ENCODE results near the gene ABHD2. TPM values are rescaled to one million over a fixed set of nuclear protein-coding genes. Genes with fewer than 3 reads are reported as not detected.

ABHD2 gene
- polyA plus RNA-seq, 3 donors: 30.8 to 67.1 (median 37.3) TPM

GRCh38 chr15:89196994-89197393 lies 108.7 kb downstream of the ABHD2 start:
- H3K4me3 Mint-ChIP-seq: no peak overlapping the region
- intact Hi-C loops (cut with micrococcal nuclease): no loop called here
- H3K27ac ChIP-seq (ENCODE audit: low read depth in 1 of 2, low read length in 2 of 2): no peak overlapping the region
- no peaks in the 10 kb centered on the region for H3K27me3 ChIP-seq (ENCODE audit: control insufficient read depth in 2 of 2, insufficient read depth in 2 of 2, low read length in 2 of 2)
- H2AFZ ChIP-seq (ENCODE audit: insufficient read depth, low read depth, low read length, poor library complexity, severe bottlenecking): no peak overlapping the region
- H3K9me3 Mint-ChIP-seq: no peaks in the 10 kb centered on the region
- H3K9ac ChIP-seq (ENCODE audit: insufficient read depth, low read length, poor library complexity, severe bottlenecking): no peak overlapping the region
- H3K4me1 Mint-ChIP-seq: no peaks in the 10 kb centered on the region
- no peaks in the 10 kb centered on the region for H3K27me3 Mint-ChIP-seq (ENCODE audit: low read depth in 3 of 3)
- no peaks in the 10 kb centered on the region for H3K4me1 ChIP-seq (ENCODE audit: control insufficient read depth in 1 of 2, insufficient read depth in 2 of 2, low read length in 2 of 2)
- H3K36me3 Mint-ChIP-seq: peaks cover 90 to 99% of the 10 kb centered on the region in 2 donors
- TF ChIP-seq, protein P1, sequence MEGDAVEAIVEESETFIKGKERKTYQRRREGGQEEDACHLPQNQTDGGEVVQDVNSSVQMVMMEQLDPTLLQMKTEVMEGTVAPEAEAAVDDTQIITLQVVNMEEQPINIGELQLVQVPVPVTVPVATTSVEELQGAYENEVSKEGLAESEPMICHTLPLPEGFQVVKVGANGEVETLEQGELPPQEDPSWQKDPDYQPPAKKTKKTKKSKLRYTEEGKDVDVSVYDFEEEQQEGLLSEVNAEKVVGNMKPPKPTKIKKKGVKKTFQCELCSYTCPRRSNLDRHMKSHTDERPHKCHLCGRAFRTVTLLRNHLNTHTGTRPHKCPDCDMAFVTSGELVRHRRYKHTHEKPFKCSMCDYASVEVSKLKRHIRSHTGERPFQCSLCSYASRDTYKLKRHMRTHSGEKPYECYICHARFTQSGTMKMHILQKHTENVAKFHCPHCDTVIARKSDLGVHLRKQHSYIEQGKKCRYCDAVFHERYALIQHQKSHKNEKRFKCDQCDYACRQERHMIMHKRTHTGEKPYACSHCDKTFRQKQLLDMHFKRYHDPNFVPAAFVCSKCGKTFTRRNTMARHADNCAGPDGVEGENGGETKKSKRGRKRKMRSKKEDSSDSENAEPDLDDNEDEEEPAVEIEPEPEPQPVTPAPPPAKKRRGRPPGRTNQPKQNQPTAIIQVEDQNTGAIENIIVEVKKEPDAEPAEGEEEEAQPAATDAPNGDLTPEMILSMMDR (IDR thresholded peaks at IDR 0.05): no peak
- WGBS (ENCODE audit: insufficient coverage): 50% methylated on average over 3 of the region's 7 CpGs
- no peaks in the 10 kb centered on the region for H3K9me3 ChIP-seq (replicated peaks in 1 of 2; ENCODE audit: control insufficient read depth in 1 of 2, insufficient read depth in 1 of 2, low read length in 2 of 2)
- no peak for DNase-seq
- no peaks in the 10 kb centered on the region for H3K79me2 ChIP-seq (ENCODE audit: insufficient read depth, low read length)
- H3K36me3 ChIP-seq (replicated peaks in 1 of 2; ENCODE audit: control insufficient read depth in 1 of 2, insufficient read depth in 2 of 2, low read length in 2 of 2): peaks cover 83 to 100% of the 10 kb centered on the region in 2 donors
- no peak overlapping the region for H3K27ac Mint-ChIP-seq
- H4K20me1 ChIP-seq (ENCODE audit: insufficient read depth, low read length): no peaks in the 10 kb centered on the region
- H3K4me3 ChIP-seq (replicated peaks in 1 of 3; ENCODE audit: low read depth in 2 of 3, low read length in 3 of 3): no peak overlapping the region
- no peak overlapping the region for H3K4me2 ChIP-seq (replicated peaks; ENCODE audit: extremely low read depth, low read length, poor library complexity, severe bottlenecking)

- 85% methylated on average over 4 of the region's 4 CpGs for WGBS (ENCODE audit: insufficient coverage)
- no peaks in the 10 kb centered on the region for H3K9me3 Mint-ChIP-seq
- no peak overlapping the region for H3K4me3 Mint-ChIP-seq
- no peak overlapping the region for H3K4me2 ChIP-seq (replicated peaks; ENCODE audit: extremely low read depth, low read length, poor library complexity, severe bottlenecking)
- H3K27me3 Mint-ChIP-seq (ENCODE audit: low read depth in 3 of 3): no peaks in the 10 kb centered on the region
- H3K4me1 Mint-ChIP-seq: no peaks in the 10 kb centered on the region
- no peaks in the 10 kb centered on the region for H4K20me1 ChIP-seq (ENCODE audit: insufficient read depth, low read length)
- intact Hi-C loops (cut with micrococcal nuclease): no loop called here
- no peak overlapping the region for H2AFZ ChIP-seq (ENCODE audit: insufficient read depth, low read depth, low read length, poor library complexity, severe bottlenecking)
- TF ChIP-seq, protein P1 (IDR thresholded peaks at IDR 0.05): no peak
- no peak overlapping the region for H3K27ac ChIP-seq (ENCODE audit: low read depth in 1 of 2, low read length in 2 of 2)
- no peaks in the 10 kb centered on the region for H3K27me3 ChIP-seq (ENCODE audit: control insufficient read depth in 2 of 2, insufficient read depth in 2 of 2, low read length in 2 of 2)
- DNase-seq: no peak
- H3K4me1 ChIP-seq (ENCODE audit: control insufficient read depth in 1 of 2, insufficient read depth in 2 of 2, low read length in 2 of 2): no peaks in the 10 kb centered on the region
- H3K9ac ChIP-seq (ENCODE audit: insufficient read depth, low read length, poor library complexity, severe bottlenecking): no peak overlapping the region
- H3K4me3 ChIP-seq (replicated peaks in 1 of 3; ENCODE audit: low read depth in 2 of 3, low read length in 3 of 3): no peak overlapping the region
- H3K27ac Mint-ChIP-seq: no peak overlapping the region
- peaks cover 89 to 99% of the 10 kb centered on the region in 2 donors for H3K36me3 Mint-ChIP-seq
- H3K9me3 ChIP-seq (replicated peaks in 1 of 2; ENCODE audit: control insufficient read depth in 1 of 2, insufficient read depth in 1 of 2, low read length in 2 of 2): no peaks in the 10 kb centered on the region
- H3K79me2 ChIP-seq (ENCODE audit: insufficient read depth, low read length): no peaks in the 10 kb centered on the region
- H3K36me3 ChIP-seq (replicated peaks in 1 of 2; ENCODE audit: control insufficient read depth in 1 of 2, insufficient read depth in 2 of 2, low read length in 2 of 2): peaks cover 78 to 95% of the 10 kb centered on the region in 2 donors
Measured at GRCh38 chr15:89197503-89197971, 109.3 kb downstream of the ABHD2 start.
